ENCODE results near the gene ME3. TPM values are rescaled to one million over a fixed set of nuclear protein-coding genes. Genes with fewer than 3 reads are reported as not detected.

ME3 gene
- total RNA-seq, 2 experiments from 2014 or later: not detected

GRCh38 chr11:86518211-86518610 lies 154.2 kb downstream of the ME3 start:
- no peaks in the 10 kb centered on the region for H4K20me1 ChIP-seq (ENCODE audit: insufficient read depth, low read length)
- ChIA-PET CTCF (ENCODE audit: unreplicated experiment) (no interaction called here), POLR2A (no interaction called here)
- DNase-seq (ENCODE audit: low spot score): no peak
- no peak overlapping the region for H3K27ac ChIP-seq (ENCODE audit: low read depth, low read length, poor library complexity, severe bottlenecking)
- no peak overlapping the region for H3K4me2 ChIP-seq (ENCODE audit: low read length)
- no TSS peak for BruUV-seq (replicated peaks)
- intact Hi-C loops (cut with micrococcal nuclease; ENCODE audit: unreplicated experiment): no loop called here
- H3K4me1 ChIP-seq (ENCODE audit: insufficient read depth, low read length, poor library complexity, severe bottlenecking): no peaks in the 10 kb centered on the region
- no peak for TF ChIP-seq EZH2phosphoT487 (IDR thresholded peaks at IDR 0.05; ENCODE audit: borderline replicate concordance, low read depth, low read length)
- TF ChIP-seq, protein P1, sequence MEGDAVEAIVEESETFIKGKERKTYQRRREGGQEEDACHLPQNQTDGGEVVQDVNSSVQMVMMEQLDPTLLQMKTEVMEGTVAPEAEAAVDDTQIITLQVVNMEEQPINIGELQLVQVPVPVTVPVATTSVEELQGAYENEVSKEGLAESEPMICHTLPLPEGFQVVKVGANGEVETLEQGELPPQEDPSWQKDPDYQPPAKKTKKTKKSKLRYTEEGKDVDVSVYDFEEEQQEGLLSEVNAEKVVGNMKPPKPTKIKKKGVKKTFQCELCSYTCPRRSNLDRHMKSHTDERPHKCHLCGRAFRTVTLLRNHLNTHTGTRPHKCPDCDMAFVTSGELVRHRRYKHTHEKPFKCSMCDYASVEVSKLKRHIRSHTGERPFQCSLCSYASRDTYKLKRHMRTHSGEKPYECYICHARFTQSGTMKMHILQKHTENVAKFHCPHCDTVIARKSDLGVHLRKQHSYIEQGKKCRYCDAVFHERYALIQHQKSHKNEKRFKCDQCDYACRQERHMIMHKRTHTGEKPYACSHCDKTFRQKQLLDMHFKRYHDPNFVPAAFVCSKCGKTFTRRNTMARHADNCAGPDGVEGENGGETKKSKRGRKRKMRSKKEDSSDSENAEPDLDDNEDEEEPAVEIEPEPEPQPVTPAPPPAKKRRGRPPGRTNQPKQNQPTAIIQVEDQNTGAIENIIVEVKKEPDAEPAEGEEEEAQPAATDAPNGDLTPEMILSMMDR (conservative IDR thresholded peaks at IDR 0.05; ENCODE audit: low read length): no peak
- no peaks in the 10 kb centered on the region for H3K36me3 ChIP-seq (ENCODE audit: insufficient read depth, low read length)
- no peaks in the 10 kb centered on the region for H3K79me2 ChIP-seq (ENCODE audit: insufficient read depth, low read depth, low read length)
- H3K9me2 ChIP-seq (ENCODE audit: insufficient read depth, low read length): no peaks in the 10 kb centered on the region
- H3K9me3 ChIP-seq (ENCODE audit: low read length): no peaks in the 10 kb centered on the region
- H3K4me3 ChIP-seq (ENCODE audit: low read depth, low read length, poor library complexity, severe bottlenecking): no peak overlapping the region
- H2AFZ ChIP-seq (ENCODE audit: low read length): no peak overlapping the region

DNA sequence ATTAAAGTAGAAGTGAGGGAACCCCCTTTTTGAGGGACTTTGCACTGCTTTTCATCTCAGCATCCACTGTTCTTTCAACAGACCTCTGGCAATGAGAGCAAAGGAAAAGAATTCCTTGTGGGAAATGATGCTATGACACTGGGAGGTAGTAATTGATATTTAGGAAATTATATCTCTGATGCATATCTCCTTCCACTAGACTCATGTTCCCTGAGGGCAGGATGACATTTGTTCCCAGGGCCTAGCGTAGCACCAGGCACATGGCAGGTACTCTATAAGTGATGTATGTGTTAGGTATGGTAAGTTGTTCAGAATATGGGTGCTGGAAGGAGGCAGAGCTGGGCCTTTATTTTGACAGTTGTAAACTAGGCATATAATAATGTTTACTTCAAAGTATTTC lies 154.9 kb downstream of the ME3 start:
- Histone ChIP-seq H3K9me3 (ENCODE audit: low read length) (no peaks in the 10 kb centered on the region), H3K79me2 (ENCODE audit: insufficient read depth, low read depth, low read length) (no peaks in the 10 kb centered on the region), H3K4me1 (ENCODE audit: insufficient read depth, low read length, poor library complexity, severe bottlenecking) (no peaks in the 10 kb centered on the region), H3K4me2 (ENCODE audit: low read length) (no peak overlapping the region), H3K27ac (ENCODE audit: low read depth, low read length, poor library complexity, severe bottlenecking) (no peak overlapping the region), H2AFZ (ENCODE audit: low read length) (no peak overlapping the region), H4K20me1 (ENCODE audit: insufficient read depth, low read length) (no peaks in the 10 kb centered on the region), H3K4me3 (ENCODE audit: low read depth, low read length, poor library complexity, severe bottlenecking) (no peak overlapping the region), H3K36me3 (ENCODE audit: insufficient read depth, low read length) (no peaks in the 10 kb centered on the region), H3K9me2 (ENCODE audit: insufficient read depth, low read length) (no peaks in the 10 kb centered on the region)
- no peak for DNase-seq (ENCODE audit: low spot score)
- intact Hi-C loops (cut with micrococcal nuclease; ENCODE audit: unreplicated experiment): no loop called here
- no TSS peak for BruUV-seq (replicated peaks)
- ChIA-PET POLR2A (no interaction called here), CTCF (ENCODE audit: unreplicated experiment) (no interaction called here)
- TF ChIP-seq EZH2phosphoT487 (IDR thresholded peaks at IDR 0.05; ENCODE audit: borderline replicate concordance, low read depth, low read length): no peak
- TF ChIP-seq, protein P1 (conservative IDR thresholded peaks at IDR 0.05; ENCODE audit: low read length): no peak

- H3K36me3 ChIP-seq (ENCODE audit: insufficient read depth, low read length): no peaks in the 10 kb centered on the region
- POLR2A ChIA-PET: interaction anchor here (0.6 to 1.7 kb wide), 2 partner anchors 30 to 881 kb away, joined by 3 to 4 read pairs; no protein-coding TSS in a partner anchor
- no TSS peak for BruUV-seq (replicated peaks)
- no peak overlapping the region for H3K4me2 ChIP-seq (ENCODE audit: low read length)
- H2AFZ ChIP-seq (ENCODE audit: low read length): no peak overlapping the region
- no peaks in the 10 kb centered on the region for H3K79me2 ChIP-seq (ENCODE audit: insufficient read depth, low read depth, low read length)
- no peak for TF ChIP-seq EZH2phosphoT487 (IDR thresholded peaks at IDR 0.05; ENCODE audit: borderline replicate concordance, low read depth, low read length)
- TF ChIP-seq, protein P1 (conservative IDR thresholded peaks at IDR 0.05; ENCODE audit: low read length): no peak
- H3K4me3 ChIP-seq (ENCODE audit: low read depth, low read length, poor library complexity, severe bottlenecking): no peak overlapping the region
- no peaks in the 10 kb centered on the region for H4K20me1 ChIP-seq (ENCODE audit: insufficient read depth, low read length)
- CTCF ChIA-PET (ENCODE audit: unreplicated experiment): no interaction called here
- no peaks in the 10 kb centered on the region for H3K4me1 ChIP-seq (ENCODE audit: insufficient read depth, low read length, poor library complexity, severe bottlenecking)
- intact Hi-C loops (cut with micrococcal nuclease; ENCODE audit: unreplicated experiment): no loop called here
- no peaks in the 10 kb centered on the region for H3K9me2 ChIP-seq (ENCODE audit: insufficient read depth, low read length)
- no peaks in the 10 kb centered on the region for H3K9me3 ChIP-seq (ENCODE audit: low read length)
- no peak overlapping the region for H3K27ac ChIP-seq (ENCODE audit: low read depth, low read length, poor library complexity, severe bottlenecking)
- DNase-seq (ENCODE audit: low spot score): no peak
Measured at GRCh38 chr11:86515297-86516094, 156.9 kb downstream of the ME3 start.
